B cell (primary cell): Measurements from ENCODE around the gene CCDC87. TPM values are rescaled to one million over a fixed set of nuclear protein-coding genes. Genes with fewer than 3 reads are reported as not detected.

Experiments
- ATAC-seq: fragments of 200-7000 bp; cut with Tn5 transposase; one replicate; pipeline ENCODE4 v1.10.0; 2021; ENCODE audit warnings: low read depth, mild to moderate bottlenecking, moderate number of reproducible peaks, moderate library complexity
- CTCF ChIA-PET: fragments of 350-600 bp; sonication (Branson Sonifier 250); formaldehyde crosslinking; loops from one replicate; lab custom pipeline; 2021; ENCODE audit warnings: antibody characterized with exemption, inconsistent platforms; lab: Charles Lee
- POLR2A ChIA-PET: fragments of 350-600 bp; sonication (Branson Sonifier 250); formaldehyde crosslinking; loops from one replicate; lab custom pipeline; 2021; ENCODE audit warnings: antibody characterized with exemption; lab: Charles Lee
- DNase-seq: peaks from one replicate; pipeline ENCODE4 v3.0.0; 2013
- H2AFZ ChIP-seq: 2 replicates; pipeline ENCODE4 v1.6.1; 2012; ENCODE audit warnings: mild to moderate bottlenecking, low read depth, low read length; ENCODE audit not compliant: insufficient read depth, poor library complexity, severe bottlenecking
- H3K27ac ChIP-seq, 2 donors: 1 replicate in 1 of 2; 2 replicates in 1 of 2; pipeline ENCODE4 v1.5.1; 2012 to 2013; ENCODE audit warnings: low read length in 2 of 2, mild to moderate bottlenecking in 2 of 2, moderate library complexity in 1 of 2
- H3K27me3 ChIP-seq, 4 experiments: fragments of 200-600 bp in 1 of 4; sonication (generic) in 1 of 4; replicated peaks in 1 of 4; 1 replicate in 2 of 4; 2 replicates in 2 of 4; pipeline versions ENCODE4 v1.6.1 to v1.7.0; 2013 to 2016; ENCODE audit warnings: low read length in 3 of 4, mild to moderate bottlenecking in 2 of 4, mixed read lengths in 1 of 4, moderate library complexity in 1 of 4; ENCODE audit not compliant: insufficient read depth in 4 of 4, control insufficient read depth in 3 of 4; ENCODE audit errors: control extremely low read depth in 1 of 4
- H3K36me3 ChIP-seq, 2 experiments: replicated peaks in 1 of 2; 1 replicate in 1 of 2; 2 replicates in 1 of 2; pipeline versions ENCODE4 v1.6.1 to v1.7.1; 2013; ENCODE audit warnings: low read length in 1 of 2; ENCODE audit not compliant: insufficient read depth in 2 of 2, control insufficient read depth in 1 of 2; ENCODE audit errors: control extremely low read depth in 1 of 2, extremely low read depth in 1 of 2
- H3K4me1 ChIP-seq, 2 donors: fragments of 200-600 bp in 1 of 2; sonication (generic) in 1 of 2; 1 replicate in 1 of 2; 2 replicates in 1 of 2; pipeline versions ENCODE4 v1.5.1 to v1.6.1; 2013 to 2017; ENCODE audit warnings: low read length in 2 of 2; ENCODE audit not compliant: control insufficient read depth in 2 of 2, insufficient read depth in 2 of 2
- H3K4me2 ChIP-seq: replicated peaks from 2 replicates; pipeline ENCODE3; 2012; ENCODE audit warnings: mild to moderate bottlenecking, low read depth, low read length; ENCODE audit not compliant: poor library complexity, severe bottlenecking
- H3K4me3 ChIP-seq, 5 experiments: fragments of 200-600 bp in 1 of 5; sonication (generic) in 1 of 5; 1 replicate in 3 of 5; 2 replicates in 2 of 5; pipeline versions ENCODE4 v1.5.1 to v1.7.0; 2011 to 2016; ENCODE audit warnings: low read length in 4 of 5, mild to moderate bottlenecking in 4 of 5, low read depth in 2 of 5, control low read depth in 1 of 5, moderate library complexity in 1 of 5; ENCODE audit not compliant: insufficient read depth in 1 of 5; ENCODE audit errors: control extremely low read depth in 1 of 5, extremely low read depth in 1 of 5
- H3K79me2 ChIP-seq: fragments of 200-600 bp; sonication (generic); one replicate; pipeline ENCODE4 v1.6.0; 2016; ENCODE audit warnings: low read length; ENCODE audit not compliant: control insufficient read depth, insufficient read depth
- H3K9ac ChIP-seq: fragments of 200-600 bp; sonication (generic); 2 replicates; pipeline ENCODE4 v1.6.1; 2017; ENCODE audit warnings: mild to moderate bottlenecking, low read length, moderate library complexity
- H3K9me3 ChIP-seq, 3 donors: one replicate each; pipeline versions ENCODE4 v1.6.1 to v1.7.1; 2013; ENCODE audit warnings: low read length in 2 of 3; ENCODE audit not compliant: control insufficient read depth in 2 of 3, insufficient read depth in 1 of 3; ENCODE audit errors: control extremely low read depth in 1 of 3
- H4K20me1 ChIP-seq: 2 replicates; pipeline ENCODE4 v1.6.0; 2012; ENCODE audit warnings: mild to moderate bottlenecking, low read length; ENCODE audit not compliant: insufficient read depth, control insufficient read depth, poor library complexity, severe bottlenecking
- H3K27ac Mint-ChIP-seq: one replicate; pipeline ENCODE4 v1.8.0; 2021; ENCODE audit warnings: mixed read lengths
- H3K27me3 Mint-ChIP-seq: one replicate; pipeline ENCODE4 v1.8.0; 2021; ENCODE audit warnings: mixed read lengths
- H3K4me1 Mint-ChIP-seq: one replicate; pipeline ENCODE4 v1.8.0; 2021; ENCODE audit warnings: mixed read lengths
- H3K4me3 Mint-ChIP-seq: one replicate; pipeline ENCODE4 v1.8.0; 2021; ENCODE audit warnings: mixed read lengths
- H3K9me3 Mint-ChIP-seq: one replicate; pipeline ENCODE4 v1.8.0; 2022; ENCODE audit warnings: mixed read lengths; ENCODE audit not compliant: insufficient read depth
- CTCF ChIP-seq: fragments of 200-600 bp; IDR thresholded peaks from one replicate; pipeline ENCODE4 v1.8.0; 2022; ENCODE audit warnings: antibody characterized with exemption, mild to moderate bottlenecking
- EZH2 ChIP-seq: IDR thresholded peaks from 2 replicates; pipeline ENCODE4 v1.6.1; 2012; ENCODE audit warnings: borderline replicate concordance, low read depth, mild to moderate bottlenecking, moderate library complexity, low read length; ENCODE audit not compliant: insufficient read depth, poor library complexity, severe bottlenecking
- WGBS: methylation state at CpG from one replicate; pipeline ENCODE4 v1.1.5; 2013; ENCODE audit warnings: missing lambda C conversion rate; ENCODE audit not compliant: insufficient coverage; 5-methylcytosine and 5-hydroxymethylcytosine counted together
- intact Hi-C: fragments of 100-400 bp; cut with micrococcal nuclease; formaldehyde crosslinking; loops from one replicate; pipeline ENCODE4 v1.10.0; 2022
- polyA plus RNA-seq: library from polyadenylated mRNA; depleted of rRNA; stranded (reverse); fragments of >200 nt; gene quantifications from 2 replicates; pipeline ENCODE4 v1.2.3, GENCODE V29; 2012
- total RNA-seq, 2 donors: library from RNA; stranded (reverse); fragments of 120-200 nt in 1 of 2; gene quantifications; 1 replicate in 1 of 2; 2 replicates in 1 of 2; pipeline versions ENCODE4 v1.2.3 to v1.2.4, GENCODE V29; 2013 to 2022

The CCDC87 gene
- total and polyA plus RNA-seq, 2 donors (not counting 1 experiment from before 2014, with no cell fraction given): 0.39 TPM; not detected in 1

- H3K9me3 Mint-ChIP-seq: no peaks in the 10 kb centered on the region
- TF ChIP-seq CTCF (no peak), EZH2 (no peak)
- Histone ChIP-seq H3K27me3 (peaks cover 0 to 26% (median 0%) of the 10 kb centered on the region in 4 experiments), H3K9ac (no peak overlapping the region), H2AFZ (no peak overlapping the region), H3K4me1 (peaks cover 5 to 6% of the 10 kb centered on the region in 2 donors), H3K4me2 (no peak overlapping the region), H3K4me3 (no peak overlapping the region), H4K20me1 (no peaks in the 10 kb centered on the region), H3K79me2 (no peaks in the 10 kb centered on the region), H3K9me3 (peaks cover 0 to 4% (median 0%) of the 10 kb centered on the region in 3 donors), H3K36me3 (no peaks in the 10 kb centered on the region), H3K27ac (no peak overlapping the region)
- CTCF ChIA-PET: no interaction called here
- ATAC-seq (no peak), DNase-seq (no peak)
- H3K4me1 Mint-ChIP-seq: peaks cover 2% of the 10 kb centered on the region
- H3K4me3 Mint-ChIP-seq: no peak overlapping the region
- intact Hi-C loops: no loop called here
- WGBS: 84% methylated on average over 7 of the region's 7 CpGs
- H3K27me3 Mint-ChIP-seq: peaks cover 23% of the 10 kb centered on the region
- POLR2A ChIA-PET: no interaction called here
- no peak overlapping the region for H3K27ac Mint-ChIP-seq
These were observed 36.8 kb downstream of the CCDC87 start for GRCh38 chr11:66556086-66556485.

GRCh38 chr11:66555416-66555815 lies 37.4 kb downstream of the CCDC87 start:
- Histone ChIP-seq H2AFZ (no peak overlapping the region), H3K36me3 (no peaks in the 10 kb centered on the region), H3K27me3 (peaks cover 0 to 26% (median 0%) of the 10 kb centered on the region in 4 experiments), H3K9ac (no peak overlapping the region), H3K4me1 (peaks cover 5 to 6% of the 10 kb centered on the region in 2 donors), H3K9me3 (peaks cover 0 to 4% (median 0%) of the 10 kb centered on the region in 3 donors), H3K79me2 (no peaks in the 10 kb centered on the region), H4K20me1 (no peaks in the 10 kb centered on the region), H3K27ac (no peak overlapping the region), H3K4me3 (no peak overlapping the region), H3K4me2 (no peak overlapping the region)
- ChIA-PET CTCF (no interaction called here), POLR2A (no interaction called here)
- DNase-seq (no peak), ATAC-seq (no peak)
- peaks cover 2% of the 10 kb centered on the region for H3K4me1 Mint-ChIP-seq
- no peak overlapping the region for H3K27ac Mint-ChIP-seq
- 58% methylated on average over 3 of the region's 3 CpGs for WGBS
- no peaks in the 10 kb centered on the region for H3K9me3 Mint-ChIP-seq
- TF ChIP-seq CTCF (no peak), EZH2 (no peak)
- intact Hi-C loops: no loop called here
- H3K27me3 Mint-ChIP-seq: peaks cover 20% of the 10 kb centered on the region
- H3K4me3 Mint-ChIP-seq: no peak overlapping the region
